Kidney glomerular epithelial cell (primary cell): ENCODE results near the gene IFI27L2.

Experiments
- DNase-seq: peaks from one replicate; lab custom pipeline; 2025; lab: John Stamatoyannopoulos, UW

IFI27L2 gene

GRCh38 chr14:94152676-94153075 is 23.3 kb upstream of the IFI27L2 start:
- no peak for DNase-seq

GRCh38 chr14:94145902-94146527 is 16.6 kb upstream of the IFI27L2 start:
- DNase-seq, result no peak

GRCh38 chr14:94144765-94145164 is 15.4 kb upstream of the IFI27L2 start:
- no peak for DNase-seq

- no peak for DNase-seq
Measured at GRCh38 chr14:94143711-94144110, 14.3 kb upstream of the IFI27L2 start.

- DNase-seq, result no peak
Measured at GRCh38 chr14:94143239-94143638, 13.8 kb upstream of the IFI27L2 start.

GRCh38 chr14:94142836-94143235 is 13.4 kb upstream of the IFI27L2 start:
- DNase-seq, result no peak

GRCh38 chr14:94142247-94142646 is 12.8 kb upstream of the IFI27L2 start:
- no peak for DNase-seq

- DNase-seq, result no peak
Measured at GRCh38 chr14:94139421-94139820, 10.0 kb upstream of the IFI27L2 start.

GRCh38 chr14:94139006-94139405 is 9.6 kb upstream of the IFI27L2 start:
- no peak for DNase-seq

GRCh38 chr14:94138251-94138650 is 8.8 kb upstream of the IFI27L2 start:
- DNase-seq, result no peak

- DNase-seq, result peak; percentile 75
Measured at GRCh38 chr14:94136575-94137331, 7.3 kb upstream of the IFI27L2 start.

- no peak for DNase-seq
Measured at GRCh38 chr14:94135476-94135875, 6.1 kb upstream of the IFI27L2 start.

GRCh38 chr14:94132285-94132887 is 3.0 kb upstream of the IFI27L2 start:
- DNase-seq, result peak; percentile 72

- peak; percentile 34 for DNase-seq
Measured at GRCh38 chr14:94129758-94130414, 482 bp upstream of the IFI27L2 start.

GRCh38 chr14:94128216-94128839 is 1.1 kb downstream of the IFI27L2 start:
- DNase-seq, result no peak

GRCh38 chr14:94127330-94127729 is 2.1 kb downstream of the IFI27L2 start:
- DNase-seq, result no peak

GRCh38 chr14:94126800-94127199 is 2.6 kb downstream of the IFI27L2 start:
- DNase-seq, result no peak

GRCh38 chr14:94126419-94126677 is 3.1 kb downstream of the IFI27L2 start:
- DNase-seq, result no peak

GRCh38 chr14:94125659-94126418 is 3.6 kb downstream of the IFI27L2 start:
- DNase-seq, result no peak

- no peak for DNase-seq
Measured at GRCh38 chr14:94124582-94125377, 4.6 kb downstream of the IFI27L2 start.

GRCh38 chr14:94123868-94124267 is 5.5 kb downstream of the IFI27L2 start:
- no peak for DNase-seq
